IMR-90 (cell line): ENCODE results near the gene FAF2. TPM values are rescaled to one million over a fixed set of nuclear protein-coding genes. Genes with fewer than 3 reads are reported as not detected.

Experiments used
- ATAC-seq: fragments of 200-7000 bp; cut with Tn5 transposase; 2 replicates; pipeline ENCODE4 v1.9.1; 2020; ENCODE audit warnings: low read depth, mild to moderate bottlenecking, moderate library complexity
- BruUV-seq: library from RNA; stranded (reverse); fragments of 400-500 nt; replicated peaks from 2 replicates; lab custom pipeline; 2021; lab: Mats Ljungman, UMichigan
- CTCF ChIA-PET: fragments of 300-600 bp; formaldehyde crosslinking; extraction: SDS; loops from one replicate; lab custom pipeline; 2021; ENCODE audit warnings: antibody characterized with exemption; lab: Yijun Ruan, JAX
- POLR2A ChIA-PET: fragments of 300-600 bp; sonication (Branson Sonifier 250); formaldehyde crosslinking; loops from one replicate; lab custom pipeline; 2022; ENCODE audit warnings: antibody characterized with exemption; ENCODE audit not compliant: unreplicated experiment; lab: Charles Lee
- DNase-seq: peaks from one replicate; pipeline ENCODE4 v3.0.0; 2013
- H2AFZ ChIP-seq: replicated peaks from 2 replicates; pipeline ENCODE3; 2013; ENCODE audit warnings: low read length, mild to moderate bottlenecking; ENCODE audit not compliant: poor library complexity
- H2AK5ac ChIP-seq: 2 replicates; pipeline ENCODE4 v1.6.1; 2013; ENCODE audit warnings: low read depth, low read length, inconsistent platforms
- H2AK9ac ChIP-seq: replicated peaks from 2 replicates; pipeline ENCODE3; 2013; ENCODE audit warnings: mild to moderate bottlenecking, low read depth, low read length, moderate library complexity; ENCODE audit not compliant: poor library complexity
- H2BK120ac ChIP-seq: 2 replicates; pipeline ENCODE4 v1.6.1; 2013; ENCODE audit warnings: low read depth, low read length, inconsistent platforms
- H2BK15ac ChIP-seq: 3 replicates; pipeline ENCODE4 v1.6.1; 2013; ENCODE audit warnings: low read depth, low read length, inconsistent platforms
- H2BK20ac ChIP-seq: 2 replicates; pipeline ENCODE4 v1.6.1; 2013; ENCODE audit warnings: low read depth, mild to moderate bottlenecking, inconsistent platforms, low read length, moderate library complexity
- H2BK5ac ChIP-seq: 2 replicates; pipeline ENCODE4 v1.6.1; 2013; ENCODE audit warnings: mild to moderate bottlenecking, low read depth, low read length, inconsistent platforms; ENCODE audit not compliant: poor library complexity, severe bottlenecking
- H3K14ac ChIP-seq: replicated peaks from 2 replicates; pipeline ENCODE4 v1.6.1; 2013; ENCODE audit warnings: low read depth, low read length, inconsistent platforms
- H3K18ac ChIP-seq: 2 replicates; pipeline ENCODE4 v1.6.1; 2013; ENCODE audit warnings: low read depth, low read length, control low read depth
- H3K23ac ChIP-seq: 2 replicates; pipeline ENCODE4 v1.6.1; 2013; ENCODE audit warnings: low read depth, low read length, inconsistent platforms
- H3K27ac ChIP-seq: 2 replicates; pipeline ENCODE4 v1.5.1; 2013; ENCODE audit warnings: mild to moderate bottlenecking, control low read depth, low read length; ENCODE audit not compliant: insufficient read depth
- H3K27me3 ChIP-seq: 2 replicates; pipeline ENCODE4 v1.6.1; 2013; ENCODE audit warnings: low read length; ENCODE audit not compliant: control insufficient read depth, insufficient read depth
- H3K36me3 ChIP-seq: 2 replicates; pipeline ENCODE4 v1.6.1; 2013; ENCODE audit warnings: low read length, mixed read lengths; ENCODE audit not compliant: control insufficient read depth, insufficient read depth
- H3K4ac ChIP-seq: 2 replicates; pipeline ENCODE4 v1.6.1; 2013; ENCODE audit warnings: low read depth, low read length, inconsistent platforms
- H3K4me1 ChIP-seq: 2 replicates; pipeline ENCODE4 v1.6.1; 2013; ENCODE audit warnings: low read length, mixed read lengths; ENCODE audit not compliant: control insufficient read depth, insufficient read depth
- H3K4me2 ChIP-seq: 2 replicates; pipeline ENCODE4 v1.6.1; 2013; ENCODE audit warnings: low read depth, mild to moderate bottlenecking, control low read depth, low read length, moderate library complexity
- H3K4me3 ChIP-seq: 2 replicates; pipeline ENCODE4 v1.5.1; 2013; ENCODE audit warnings: low read depth, mild to moderate bottlenecking, control low read depth, low read length, moderate library complexity; ENCODE audit not compliant: insufficient read depth
- H3K56ac ChIP-seq: 2 replicates; pipeline ENCODE4 v1.6.1; 2013; ENCODE audit warnings: low read length, inconsistent platforms; ENCODE audit not compliant: insufficient read depth; ENCODE audit errors: extremely low read depth
- H3K79me1 ChIP-seq, 2 experiments: 2 replicates each; pipeline ENCODE4 v1.6.1; 2013; ENCODE audit warnings: low read length in 2 of 2, inconsistent platforms in 1 of 2, low read depth in 1 of 2
- H3K9ac ChIP-seq: 2 replicates; pipeline ENCODE4 v1.6.1; 2013; ENCODE audit warnings: low read depth, low read length, control low read depth
- H3K9me1 ChIP-seq: 2 replicates; pipeline ENCODE4 v1.6.1; 2013; ENCODE audit warnings: low read length, inconsistent platforms; ENCODE audit not compliant: insufficient read depth
- H3K9me3 ChIP-seq: 2 replicates; pipeline ENCODE4 v1.6.1; 2013; ENCODE audit warnings: low read length; ENCODE audit not compliant: control insufficient read depth, insufficient read depth
- H4K20me1 ChIP-seq: 2 replicates; pipeline ENCODE4 v1.6.1; 2013; ENCODE audit warnings: low read length, inconsistent platforms; ENCODE audit not compliant: insufficient read depth
- H4K5ac ChIP-seq: 2 replicates; pipeline ENCODE4 v1.6.1; 2013; ENCODE audit warnings: mild to moderate bottlenecking, low read depth, low read length, control low read depth
- H4K8ac ChIP-seq, 2 experiments: 2 replicates each; pipeline ENCODE4 v1.6.1; 2013; ENCODE audit warnings: low read depth in 2 of 2, low read length in 2 of 2, control low read depth in 1 of 2, inconsistent platforms in 1 of 2
- H4K91ac ChIP-seq: 2 replicates; pipeline ENCODE4 v1.6.1; 2013; ENCODE audit warnings: low read depth, low read length, inconsistent platforms; ENCODE audit not compliant: insufficient read depth
- CHD1 ChIP-seq: IDR thresholded peaks from 2 replicates; pipeline ENCODE4 v1.6.1; 2012; ENCODE audit warnings: low read depth, low read length, improper control_type of control experiment
- ELK1 ChIP-seq: fragments of 150-350 bp; IDR thresholded peaks from 2 replicates; pipeline ENCODE4 v1.6.1; 2016; ENCODE audit warnings: low read depth, mild to moderate bottlenecking, low read length, moderate library complexity, borderline replicate concordance
- FOS ChIP-seq: fragments of 150-350 bp; IDR thresholded peaks from 2 replicates; pipeline ENCODE4 v1.6.1; 2016; ENCODE audit warnings: low read depth, low read length
- NFE2L2 ChIP-seq: fragments of 150-350 bp; IDR thresholded peaks from 2 replicates; pipeline ENCODE4 v1.6.1; 2016; ENCODE audit warnings: low read depth, mild to moderate bottlenecking, low read length
- POLR2A ChIP-seq: IDR thresholded peaks from 2 replicates; pipeline ENCODE4 v1.6.1; 2012; ENCODE audit warnings: mild to moderate bottlenecking, low read depth, low read length
- RCOR1 ChIP-seq: IDR thresholded peaks from 2 replicates; pipeline ENCODE4 v1.6.1; 2012; ENCODE audit warnings: mild to moderate bottlenecking, low read length, improper control_type of control experiment; ENCODE audit not compliant: insufficient replicate concordance
- RFX5 ChIP-seq: IDR thresholded peaks from 2 replicates; pipeline ENCODE4 v1.8.0; 2012; ENCODE audit warnings: low read depth, mild to moderate bottlenecking, low read length, moderate library complexity
- WGBS, 2 experiments: methylation state at CpG; one replicate each; pipeline versions ENCODE4 v1.1.5 to v1.1.7; 2013; ENCODE audit warnings: missing lambda C conversion rate in 2 of 2; ENCODE audit not compliant: insufficient read length in 1 of 2; ENCODE audit errors: extremely low coverage in 2 of 2; 5-methylcytosine and 5-hydroxymethylcytosine counted together
- dilution Hi-C: fragments of 300-500 bp; cut with HindIII; formaldehyde crosslinking; loops from one replicate; pipeline ENCODE4 v1.14.3; 2018; ENCODE audit warnings: low sequenced_read_pairs; ENCODE audit not compliant: unreplicated experiment
- in situ Hi-C: fragments of 300-500 bp; cut with MboI; formaldehyde crosslinking; loops from 3 replicates; pipeline ENCODE4 v1.14.3; 2019; ENCODE audit warnings: low sequenced_read_pairs, inconsistent platforms, mixed read lengths
- intact Hi-C: fragments of 100-400 bp; cut with micrococcal nuclease; formaldehyde crosslinking; loops from 2 replicates; pipeline ENCODE4 v1.10.0; 2022
- polyA plus RNA-seq, 3 experiments: library from polyadenylated mRNA; depleted of rRNA; stranded (reverse); fragments of >200 nt; gene quantifications; 2 replicates each; pipeline ENCODE4 v1.2.3, GENCODE V29; 2012; ENCODE audit warnings: low replicate concordance in 1 of 3
- total RNA-seq: library from RNA; depleted of rRNA; stranded (reverse); fragments of >200 nt; gene quantifications from 2 replicates; pipeline ENCODE4 v1.2.3, GENCODE V29; 2012
- TF ChIP-seq, protein P1 (sequence below): conservative IDR thresholded peaks from 2 replicates; pipeline ENCODE4 v1.5.1; 2012; ENCODE audit warnings: mild to moderate bottlenecking, low read depth, low read length, improper control_type of control experiment

Gene FAF2
- total and polyA plus RNA-seq, 2 of the 4 experiments (the other 2 are of a cell fraction): 32.9 to 47.0 TPM

GRCh38 chr5:176425138-176425537 lies 23.0 kb upstream of the FAF2 start:
- H2BK20ac ChIP-seq: no peak overlapping the region
- no peak overlapping the region for H3K18ac ChIP-seq
- H2AFZ ChIP-seq: no peak overlapping the region
- H2BK15ac ChIP-seq: no peak overlapping the region
- H3K27ac ChIP-seq: no peak overlapping the region
- BruUV-seq: no TSS peak
- in situ Hi-C loops: no loop called here
- no peak overlapping the region for H4K91ac ChIP-seq
- no peak overlapping the region for H3K4ac ChIP-seq
- no peak overlapping the region for H4K5ac ChIP-seq
- DNase-seq (peak; percentile 60), ATAC-seq (no peak)
- H3K56ac ChIP-seq: no peak overlapping the region
- no peak overlapping the region for H4K8ac ChIP-seq
- no peak overlapping the region for H3K4me2 ChIP-seq
- intact Hi-C loops: no loop called here
- no CpG with 5 or more reads among the region's 1 CpG for WGBS, 2 experiments
- ChIA-PET POLR2A (no interaction called here), CTCF (no interaction called here)
- no peak overlapping the region for H3K14ac ChIP-seq
- no peaks in the 10 kb centered on the region for H3K9me1 ChIP-seq
- no peak for TF ChIP-seq RFX5
- TF ChIP-seq FOS: no peak
- no peak for TF ChIP-seq NFE2L2
- TF ChIP-seq RCOR1: no peak
- TF ChIP-seq, protein P1, sequence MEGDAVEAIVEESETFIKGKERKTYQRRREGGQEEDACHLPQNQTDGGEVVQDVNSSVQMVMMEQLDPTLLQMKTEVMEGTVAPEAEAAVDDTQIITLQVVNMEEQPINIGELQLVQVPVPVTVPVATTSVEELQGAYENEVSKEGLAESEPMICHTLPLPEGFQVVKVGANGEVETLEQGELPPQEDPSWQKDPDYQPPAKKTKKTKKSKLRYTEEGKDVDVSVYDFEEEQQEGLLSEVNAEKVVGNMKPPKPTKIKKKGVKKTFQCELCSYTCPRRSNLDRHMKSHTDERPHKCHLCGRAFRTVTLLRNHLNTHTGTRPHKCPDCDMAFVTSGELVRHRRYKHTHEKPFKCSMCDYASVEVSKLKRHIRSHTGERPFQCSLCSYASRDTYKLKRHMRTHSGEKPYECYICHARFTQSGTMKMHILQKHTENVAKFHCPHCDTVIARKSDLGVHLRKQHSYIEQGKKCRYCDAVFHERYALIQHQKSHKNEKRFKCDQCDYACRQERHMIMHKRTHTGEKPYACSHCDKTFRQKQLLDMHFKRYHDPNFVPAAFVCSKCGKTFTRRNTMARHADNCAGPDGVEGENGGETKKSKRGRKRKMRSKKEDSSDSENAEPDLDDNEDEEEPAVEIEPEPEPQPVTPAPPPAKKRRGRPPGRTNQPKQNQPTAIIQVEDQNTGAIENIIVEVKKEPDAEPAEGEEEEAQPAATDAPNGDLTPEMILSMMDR: no peak
- TF ChIP-seq ELK1: no peak
- TF ChIP-seq POLR2A: no peak
- no peak for TF ChIP-seq CHD1
- dilution Hi-C loops: no loop called here
- H3K4me1 ChIP-seq: no peaks in the 10 kb centered on the region
- peaks cover 2% of the 10 kb centered on the region; the same call in 1 of the 2 replicates for H3K9me3 ChIP-seq
- no peak overlapping the region for H2AK5ac ChIP-seq
- H3K4me3 ChIP-seq: no peak overlapping the region
- H3K9ac ChIP-seq: no peak overlapping the region
- no peak overlapping the region for H2BK120ac ChIP-seq
- no peak overlapping the region for H2BK5ac ChIP-seq
- no peaks in the 10 kb centered on the region for H3K36me3 ChIP-seq
- H4K20me1 ChIP-seq: no peaks in the 10 kb centered on the region
- peaks cover 3% of the 10 kb centered on the region; the same call in 1 of the 2 replicates for H3K27me3 ChIP-seq
- H3K79me1 ChIP-seq: no peaks in the 10 kb centered on the region
- no peak overlapping the region for H2AK9ac ChIP-seq
- no peak overlapping the region for H3K23ac ChIP-seq
